Endodermal cell (in vitro differentiated cells): ENCODE results near the gene CLEC1A. TPM values are rescaled to one million over a fixed set of nuclear protein-coding genes. Genes with fewer than 3 reads are reported as not detected.

Experiments used
- DNase-seq: peaks from one replicate; pipeline ENCODE4 v3.0.0-alpha.2; 2017
- H3K27ac ChIP-seq: 2 replicates; pipeline ENCODE4 v1.5.1; 2013; ENCODE audit warnings: mild to moderate bottlenecking, low read depth, low read length, moderate library complexity
- H3K27me3 ChIP-seq: 2 replicates; pipeline ENCODE4 v1.6.1; 2013; ENCODE audit warnings: mild to moderate bottlenecking, low read length, moderate library complexity; ENCODE audit not compliant: insufficient read depth, control insufficient read depth, poor library complexity, severe bottlenecking
- H3K36me3 ChIP-seq: 2 replicates; pipeline ENCODE4 v1.7.0; 2013; ENCODE audit warnings: mild to moderate bottlenecking, low read length, moderate library complexity; ENCODE audit not compliant: control insufficient read depth, insufficient read depth
- H3K4me1 ChIP-seq: one replicate; pipeline ENCODE4 v1.7.0; 2013; ENCODE audit warnings: low read length; ENCODE audit not compliant: control insufficient read depth, insufficient read depth
- H3K4me3 ChIP-seq: 2 replicates; pipeline ENCODE4 v1.5.1; 2013; ENCODE audit warnings: mild to moderate bottlenecking, low read length, moderate library complexity
- H3K9ac ChIP-seq: 2 replicates; pipeline ENCODE4 v1.6.1; 2013; ENCODE audit warnings: mild to moderate bottlenecking, low read length, moderate library complexity; ENCODE audit not compliant: poor library complexity, severe bottlenecking; ENCODE audit errors: extremely low read depth
- H3K9me3 ChIP-seq: 2 replicates; pipeline ENCODE4 v1.6.1; 2013; ENCODE audit warnings: mild to moderate bottlenecking, low read length, moderate library complexity; ENCODE audit not compliant: control insufficient read depth
- H3K27ac Mint-ChIP-seq: 2 replicates; pipeline ENCODE4 v1.8.0; 2020; ENCODE audit warnings: mixed read lengths
- H3K27me3 Mint-ChIP-seq: 2 replicates; pipeline ENCODE4 v1.8.0; 2021; ENCODE audit warnings: mild to moderate bottlenecking, mixed read lengths; ENCODE audit not compliant: insufficient read depth
- H3K36me3 Mint-ChIP-seq: 2 replicates; pipeline ENCODE4 v1.8.0; 2020; ENCODE audit warnings: low read depth, mixed read lengths
- H3K4me1 Mint-ChIP-seq: 2 replicates; pipeline ENCODE4 v1.8.0; 2020; ENCODE audit warnings: mixed read lengths
- H3K4me3 Mint-ChIP-seq: 2 replicates; pipeline ENCODE4 v1.8.0; 2020; ENCODE audit warnings: mild to moderate bottlenecking, moderate library complexity, mixed read lengths
- H3K9me3 Mint-ChIP-seq: 2 replicates; pipeline ENCODE4 v1.8.0; 2020; ENCODE audit warnings: mild to moderate bottlenecking, mixed read lengths
- CTCF ChIP-seq: fragments of 200-600 bp; sonication (generic); conservative IDR thresholded peaks from 2 replicates; pipeline ENCODE4 v1.5.0; 2021; ENCODE audit warnings: antibody characterized with exemption, mild to moderate bottlenecking
- WGBS, 2 experiments: methylation state at CpG; one replicate each; pipeline versions ENCODE4 v1.1.5 to v1.1.7; 2013; ENCODE audit warnings: missing lambda C conversion rate in 2 of 2, mixed read lengths in 1 of 2; ENCODE audit not compliant: insufficient coverage in 1 of 2, insufficient read length in 1 of 2; 5-methylcytosine and 5-hydroxymethylcytosine counted together
- total RNA-seq, 2 donors: library from RNA; stranded (reverse); fragmentation: NEBNext Ultra II Directional in 1 of 2; extraction: Animal tissue kit (Norgen Biotek cat#: 25700) in 1 of 2; gene quantifications; 2 replicates in 1 of 2; 3 replicates in 1 of 2; pipeline ENCODE4 v1.2.1, GENCODE V29; 2021

The CLEC1A gene
- total RNA-seq, 2 donors from 2014 or later = not detected

GRCh38 chr12:10025236-10025635 is 73.5 kb downstream of the CLEC1A start:
- H3K4me1 ChIP-seq = no peaks in the 10 kb centered on the region
- H3K4me3 ChIP-seq = no peak overlapping the region
- Mint-ChIP-seq H3K4me1 (no peaks in the 10 kb centered on the region), H3K9me3 (peaks cover 6% of the 10 kb centered on the region), H3K4me3 (no peak overlapping the region), H3K36me3 (no peaks in the 10 kb centered on the region), H3K27me3 (no peaks in the 10 kb centered on the region), H3K27ac (no peak overlapping the region)
- peaks cover 6% of the 10 kb centered on the region for H3K9me3 ChIP-seq
- no peak for DNase-seq
- no peak for TF ChIP-seq CTCF
- 95% methylated on average over 2 of the region's 3 CpGs; no CpG with 5 or more reads in 1 of the 2 experiments for WGBS, 2 experiments
- H3K27ac ChIP-seq = no peak overlapping the region
- H3K27me3 ChIP-seq = no peaks in the 10 kb centered on the region
- no peaks in the 10 kb centered on the region for H3K36me3 ChIP-seq
- H3K9ac ChIP-seq = no peak overlapping the region

- Mint-ChIP-seq H3K4me3 (no peak overlapping the region), H3K36me3 (no peaks in the 10 kb centered on the region), H3K4me1 (peaks cover 9% of the 10 kb centered on the region), H3K27me3 (no peaks in the 10 kb centered on the region), H3K9me3 (peaks cover under 1% of the 10 kb centered on the region), H3K27ac (no peak overlapping the region)
- no peaks in the 10 kb centered on the region for H3K4me1 ChIP-seq
- 69 to 79% methylated on average over 3 of the region's 3 CpGs for WGBS, 2 experiments
- H3K4me3 ChIP-seq = no peak overlapping the region
- H3K36me3 ChIP-seq = no peaks in the 10 kb centered on the region
- H3K27me3 ChIP-seq = no peaks in the 10 kb centered on the region
- TF ChIP-seq CTCF = no peak
- no peak for DNase-seq
- H3K27ac ChIP-seq = no peak overlapping the region
- no peak overlapping the region for H3K9ac ChIP-seq
- H3K9me3 ChIP-seq = no peaks in the 10 kb centered on the region
Observed at GRCh38 chr12:10021342-10021741, 77.4 kb downstream of the CLEC1A start.

Other genes with a start within 250 kb of the CLEC1A start
- gene CLEC2B, start 229.6 kb downstream of the CLEC1A start, total RNA-seq = not detected
- not detected for gene KLRF2, start 217.5 kb downstream of the CLEC1A start, total RNA-seq
- 1 to 10 TPM in 1 of 2 donors, not detected in 1; 3.8 TPM for gene CLEC2A, start 166.6 kb downstream of the CLEC1A start, total RNA-seq
- gene CLEC12A, start 127.6 kb downstream of the CLEC1A start, total RNA-seq = not detected
- gene CLEC1B, start 99.9 kb downstream of the CLEC1A start, total RNA-seq = not detected
- gene CLEC12B, start 88.4 kb downstream of the CLEC1A start, total RNA-seq = not detected
- gene CLEC9A, start 68.3 kb downstream of the CLEC1A start, total RNA-seq = not detected
- gene CLEC7A, start 31.2 kb upstream of the CLEC1A start, total RNA-seq = not detected
- gene OLR1, start 73.1 kb upstream of the CLEC1A start, total RNA-seq = under 1 TPM in 1 of 2 donors, not detected in 1; 0.22 TPM
- not detected for gene TMEM52B, start 80.0 kb upstream of the CLEC1A start, total RNA-seq
- 100 to 1,000 TPM; 135 to 191 TPM for gene GABARAPL1, start 113.9 kb upstream of the CLEC1A start, total RNA-seq
- 1 to 10 TPM in 1 of 2 donors, under 1 TPM in 1; 0.59 to 2.2 TPM for gene KLRD1, start 208.9 kb upstream of the CLEC1A start, total RNA-seq